Limb (tissue), 2 donors: Measurements from ENCODE around the gene ITSN1.
"Not testable (repeated sequence)": the region's sequence is repeated elsewhere in the genome, so short reads cannot be mapped to it uniquely, and the experiment has no call there.

Experiments used
- DNase-seq, 2 donors: peaks; one replicate each; pipeline ENCODE4 v3.0.0-alpha.2; 2016; ENCODE audit errors: extremely low spot score in 2 of 2

The ITSN1 gene

DNA sequence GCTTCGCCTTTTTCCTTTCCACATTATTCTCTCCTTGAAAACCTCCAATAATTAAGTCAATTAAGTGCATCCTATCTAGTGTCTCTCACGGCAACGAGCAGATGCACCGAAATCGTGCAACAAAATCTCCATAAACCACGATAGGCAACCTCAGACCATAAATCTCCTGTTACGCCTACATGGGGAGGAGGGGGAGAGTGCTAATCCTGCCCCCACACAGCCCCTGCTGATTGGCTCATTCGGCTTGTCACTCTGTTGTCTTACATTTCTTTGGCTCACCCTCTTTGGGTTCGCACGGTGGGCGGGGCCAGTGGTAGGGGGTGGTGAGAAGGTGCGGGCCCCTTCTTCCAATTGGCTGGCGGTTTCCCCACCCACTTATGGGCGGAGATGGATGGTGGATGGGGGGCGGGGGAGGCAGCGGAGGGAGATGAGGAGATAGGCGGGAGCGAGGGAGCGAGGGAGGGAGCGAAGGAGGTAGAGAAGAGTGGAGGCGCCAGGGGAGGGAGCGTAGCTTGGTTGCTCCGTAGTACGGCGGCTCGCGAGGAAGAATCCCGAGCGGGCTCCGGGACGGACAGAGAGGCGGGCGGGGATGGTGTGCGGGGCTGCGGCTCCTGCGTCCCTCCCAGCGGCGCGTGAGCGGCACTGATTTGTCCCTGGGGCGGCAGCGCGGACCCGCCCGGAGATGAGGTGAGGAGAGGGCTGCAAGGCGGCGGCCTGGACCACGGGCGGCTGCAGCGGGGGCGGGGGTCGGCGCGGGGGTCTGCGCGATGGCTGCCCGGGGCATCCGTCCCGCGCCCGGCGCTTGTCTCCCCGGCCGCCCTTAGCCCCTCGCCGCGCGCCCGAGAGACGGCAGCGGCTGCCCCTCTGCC, at the start of gene ITSN1:
ITSN1 (plus strand) TSS at position 475 of the 869 bp plus-strand sequence. CDS start 76,328 bp downstream, outside the sequence.
- DNase-seq, result peak; percentile 99 to 100

- DNase-seq, result no peak
These were observed 44.2 kb upstream of the ITSN1 start for GRCh38 chr21:33598051-33598450.

GRCh38 chr21:33608559-33608958, 33.7 kb upstream of the ITSN1 start:
- DNase-seq, result no peak

DNA sequence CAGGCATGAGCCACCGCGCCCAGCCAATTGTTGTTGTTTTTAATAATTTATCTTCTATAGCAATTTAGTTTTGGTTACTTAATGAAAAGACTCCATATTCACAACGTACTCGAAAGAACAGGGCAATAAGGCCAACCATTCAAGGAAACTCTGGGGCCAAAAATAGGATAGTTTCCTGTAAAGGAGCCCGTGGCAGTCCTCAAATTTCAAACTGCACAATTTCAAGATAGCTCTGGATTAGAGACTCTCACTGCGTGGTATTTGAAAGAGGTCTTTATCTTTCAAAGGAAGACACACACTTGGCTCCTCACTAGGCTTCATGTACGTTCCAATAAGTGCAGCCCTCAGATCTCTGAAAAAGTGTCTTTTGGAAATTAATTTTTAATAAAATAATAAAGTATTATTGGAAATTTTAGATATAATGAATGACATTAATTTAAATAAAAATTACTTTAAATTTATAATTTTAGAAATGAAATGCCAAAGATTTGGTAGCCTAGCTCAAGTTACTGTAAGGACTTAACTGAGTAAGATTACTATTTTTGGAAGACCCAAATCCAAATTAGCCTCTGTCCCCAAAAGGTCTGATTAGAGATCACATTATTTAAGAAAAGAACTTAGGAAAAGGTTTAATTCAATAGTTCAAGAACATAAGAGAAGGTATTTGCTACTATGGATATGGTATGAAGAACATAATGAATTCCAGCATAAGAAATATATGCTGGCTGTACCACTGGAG, 31.1 kb upstream of the ITSN1 start:
- no peak for DNase-seq

GRCh38 chr21:33617565-33617964, 24.7 kb upstream of the ITSN1 start:
- not testable (repeated sequence) for DNase-seq

DNA sequence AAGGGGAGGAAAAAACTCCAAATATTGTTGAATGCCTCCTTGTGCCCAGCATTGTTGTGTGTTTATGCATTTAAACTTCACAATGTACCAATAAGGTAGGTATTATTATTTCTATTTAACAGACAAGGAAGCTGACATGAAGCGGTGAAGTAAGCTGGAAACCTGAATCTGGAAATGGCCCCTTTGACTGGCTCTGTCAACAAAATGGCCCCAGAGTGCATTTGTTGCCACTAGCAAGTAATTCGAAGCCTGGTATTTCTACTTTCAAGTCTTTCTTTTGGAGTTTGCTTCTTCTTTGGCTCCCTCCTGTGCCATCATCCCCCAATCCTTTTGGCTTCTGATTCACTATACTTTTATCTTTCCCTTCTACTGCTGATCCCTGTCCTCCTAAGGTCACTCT, 23.9 kb upstream of the ITSN1 start:
- DNase-seq, result no peak

DNA sequence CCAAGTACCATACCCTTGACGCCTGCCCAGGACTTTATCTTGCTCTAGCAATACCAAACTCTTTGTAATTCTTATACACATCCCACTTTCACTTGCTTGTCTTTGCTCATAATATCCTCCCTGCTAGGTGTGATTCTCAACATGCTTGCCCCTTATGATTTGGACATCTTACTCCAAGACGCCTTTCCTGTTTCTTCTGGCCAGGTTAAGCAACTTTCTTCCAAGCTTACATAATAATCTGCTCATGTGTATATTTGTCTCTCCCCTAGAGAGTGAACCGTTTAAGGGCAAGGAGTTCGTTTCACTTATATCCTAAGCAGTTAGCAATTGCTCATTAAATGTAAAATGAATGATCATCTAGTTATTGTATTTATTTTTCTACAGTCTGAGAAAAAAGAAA, 22.6 kb upstream of the ITSN1 start:
- DNase-seq, result no peak

GRCh38 chr21:33622253-33622652, 20.0 kb upstream of the ITSN1 start:
- no peak for DNase-seq

GRCh38 chr21:33626151-33626550, 16.1 kb upstream of the ITSN1 start:
- DNase-seq, result not testable (repeated sequence)

DNA sequence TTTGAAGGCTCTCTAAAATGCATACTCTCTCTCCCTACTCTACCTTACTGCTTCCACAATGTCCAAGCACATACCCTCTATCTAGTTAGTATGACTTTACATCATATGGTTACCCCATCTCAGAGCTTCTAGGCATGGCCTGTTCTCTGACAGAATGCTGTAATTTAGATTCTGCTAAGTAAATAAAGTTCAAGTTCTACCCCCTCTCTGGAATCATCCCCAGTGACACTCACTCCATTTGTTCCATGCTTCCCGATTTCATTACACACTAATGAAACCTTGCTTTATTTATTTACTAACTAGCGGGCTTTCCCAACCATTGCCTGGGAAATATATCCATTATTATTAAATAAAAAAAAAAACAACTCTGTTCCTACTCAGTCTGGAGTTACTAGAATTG, 8.0 kb upstream of the ITSN1 start:
- no peak for DNase-seq

- no peak for DNase-seq
These were observed 1.5 kb upstream of the ITSN1 start for GRCh38 chr21:33640697-33641351.

DNA sequence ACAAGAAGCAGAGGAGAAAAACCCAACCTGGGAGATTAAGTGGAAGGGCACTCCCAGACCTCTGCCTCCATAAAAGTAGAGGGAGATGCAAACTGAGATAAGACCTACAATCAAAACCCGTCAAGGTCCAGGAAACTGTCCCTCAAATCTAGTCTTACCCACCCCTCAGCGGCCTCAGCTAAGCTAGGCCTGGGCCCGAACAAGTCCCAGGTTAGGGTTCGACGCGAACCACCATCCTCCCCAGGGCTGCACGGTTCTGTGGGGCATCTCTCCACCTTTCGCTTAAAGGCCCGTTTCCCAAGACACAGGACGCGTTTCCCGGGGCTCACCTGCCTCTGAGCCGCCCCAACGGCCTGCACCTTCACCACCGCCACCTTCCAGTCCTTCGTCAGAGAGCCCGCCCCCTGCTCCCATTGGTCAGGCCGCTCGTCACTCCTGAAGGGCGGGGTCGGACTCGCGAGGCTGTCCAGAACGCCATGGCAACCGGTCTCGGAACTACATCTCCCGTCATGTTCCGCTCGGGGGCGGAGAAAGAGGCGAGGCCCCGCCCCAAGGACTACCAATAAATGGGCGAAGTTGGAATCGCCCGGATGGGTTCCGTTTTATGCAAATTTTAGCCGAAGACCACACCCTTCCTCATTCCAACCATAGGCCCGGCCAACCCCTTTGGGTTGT, 812 bp upstream of the ITSN1 start, which contains the start of gene CRYZL1:
CRYZL1 (minus strand) TSS at position 390 of the 675 bp plus-strand sequence. CDS start 10,190 bp downstream, outside the sequence.
- DNase-seq, result peak; percentile 99 to 100

GRCh38 chr21:33642896-33643657, 776 bp downstream of the ITSN1 start:
- DNase-seq, result peak in 1 of 2 donors; percentile 66

DNA sequence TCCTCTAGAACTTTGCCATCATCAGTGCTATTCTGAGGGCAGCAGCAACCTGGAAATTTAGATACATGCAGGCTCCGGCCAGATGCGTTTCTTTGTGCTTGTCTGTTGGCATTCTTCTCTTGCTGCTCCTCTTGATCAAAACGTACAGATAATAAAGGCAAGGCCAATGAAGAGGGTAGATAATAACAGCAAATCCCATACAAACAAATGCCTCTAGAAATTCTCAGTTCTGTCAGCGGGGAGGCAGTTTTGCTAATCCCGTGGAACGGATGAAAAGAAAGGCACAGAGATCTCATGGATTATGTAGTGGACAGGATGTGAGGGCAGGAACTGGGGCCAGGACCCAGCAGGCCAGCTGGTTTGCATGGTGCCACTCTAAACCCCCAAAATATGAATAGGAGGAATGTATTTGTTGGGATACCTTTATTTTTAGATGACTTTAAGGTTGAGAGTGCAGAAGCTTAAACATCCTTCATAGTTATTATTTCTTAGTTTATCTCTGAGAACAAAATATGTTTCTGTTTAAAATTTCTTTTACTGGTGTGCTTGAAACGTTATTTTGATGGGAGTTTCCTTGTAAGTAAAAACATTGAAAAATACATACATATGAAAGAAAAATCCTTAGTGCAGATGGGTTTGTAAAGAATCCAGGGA, 1.5 kb downstream of the ITSN1 start:
- DNase-seq, result no peak

- DNase-seq, result no peak
These were observed 2.2 kb downstream of the ITSN1 start for GRCh38 chr21:33644383-33645074.

DNA sequence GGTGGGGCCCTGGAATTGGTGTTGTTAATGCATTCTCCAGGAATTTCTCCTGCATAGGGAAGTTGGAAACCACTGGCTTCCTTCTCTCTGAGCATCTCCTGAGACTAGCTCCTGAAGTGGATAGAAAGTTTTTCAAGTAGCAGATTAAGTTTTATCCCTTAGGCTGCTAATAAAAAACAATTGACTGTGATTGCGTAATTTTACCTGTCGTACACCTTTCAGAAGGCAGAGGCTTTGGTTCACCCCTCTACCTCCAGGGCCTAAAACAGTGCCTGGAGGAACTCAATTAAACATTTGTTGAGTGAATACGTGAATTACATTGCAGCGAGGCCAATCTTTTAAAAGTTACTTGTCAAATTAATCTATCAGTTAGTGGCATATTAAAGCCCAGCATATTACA, 3.4 kb downstream of the ITSN1 start:
- no peak for DNase-seq

GRCh38 chr21:33647587-33647986, 5.3 kb downstream of the ITSN1 start:
- DNase-seq, result no peak

- no peak for DNase-seq
These were observed 6.3 kb downstream of the ITSN1 start for GRCh38 chr21:33648555-33648954.

- DNase-seq, result no peak
These were observed 7.9 kb downstream of the ITSN1 start for GRCh38 chr21:33650230-33650629.
